WTC11 (cell line): ENCODE results near the gene MAP3K7. TPM values are rescaled to one million over a fixed set of nuclear protein-coding genes. Genes with fewer than 3 reads are reported as not detected.

Experiments
- ATAC-seq: fragments of 200-7000 bp; cut with Tn5 transposase; 2 replicates; pipeline ENCODE4 v1.10.0; 2021; ENCODE audit warnings: mild to moderate bottlenecking, moderate library complexity
- CTCF ChIA-PET: fragments of 300-600 bp; sonication (Branson Sonifier 250); formaldehyde crosslinking; loops from one replicate; lab custom pipeline; 2021; ENCODE audit warnings: antibody characterized with exemption; lab: Charles Lee
- POLR2A ChIA-PET: fragments of 350-600 bp; sonication (Branson Sonifier 250); formaldehyde crosslinking; loops from one replicate; lab custom pipeline; 2021; ENCODE audit warnings: antibody characterized with exemption; lab: Charles Lee
- DNase-seq: peaks from one replicate; pipeline ENCODE4 v3.0.0; 2021; ENCODE audit warnings: low spot score
- H3K27ac Mint-ChIP-seq: 2 replicates; pipeline ENCODE4 v1.8.0; 2021; ENCODE audit warnings: mixed read lengths
- H3K27me3 Mint-ChIP-seq: 2 replicates; pipeline ENCODE4 v1.8.0; 2021; ENCODE audit warnings: low read depth, mild to moderate bottlenecking, moderate library complexity, mixed read lengths
- H3K36me3 Mint-ChIP-seq: 2 replicates; pipeline ENCODE4 v1.8.0; 2021; ENCODE audit warnings: mixed read lengths
- H3K4me1 Mint-ChIP-seq: 2 replicates; pipeline ENCODE4 v1.8.0; 2022; ENCODE audit warnings: mixed read lengths
- H3K4me3 Mint-ChIP-seq: 2 replicates; pipeline ENCODE4 v1.8.0; 2021; ENCODE audit warnings: mild to moderate bottlenecking, moderate library complexity, mixed read lengths
- H3K9me3 Mint-ChIP-seq: 2 replicates; pipeline ENCODE4 v1.8.0; 2021; ENCODE audit warnings: mixed read lengths
- AFF4 ChIP-seq: sonication (generic); formaldehyde crosslinking; IDR thresholded peaks from 2 replicates; pipeline ENCODE4 v1.8.1; 2023; ENCODE audit warnings: mild to moderate bottlenecking, missing genetic modification reagents, borderline replicate concordance
- AR ChIP-seq: fragments of 250-450 bp; sonication (Bioruptor Pico); IDR thresholded peaks from 2 replicates; pipeline ENCODE4 v1.9.0; 2021; ENCODE audit warnings: mild to moderate bottlenecking
- CTCF ChIP-seq: fragments of 200-600 bp; IDR thresholded peaks from 2 replicates; pipeline ENCODE4 v1.8.0; 2022; ENCODE audit warnings: antibody characterized with exemption
- ESRRA ChIP-seq: sonication (generic); formaldehyde crosslinking; IDR thresholded peaks from 2 replicates; pipeline ENCODE4 v1.8.1; 2022; ENCODE audit warnings: mild to moderate bottlenecking, missing genetic modification reagents, borderline replicate concordance
- GABPB1 ChIP-seq: sonication (generic); formaldehyde crosslinking; IDR thresholded peaks from 2 replicates; pipeline ENCODE4 v1.8.1; 2023; ENCODE audit warnings: mild to moderate bottlenecking, missing genetic modification reagents
- GRHL2 ChIP-seq: fragments of 250-450 bp; sonication (Bioruptor Pico); IDR thresholded peaks from 2 replicates; pipeline ENCODE4 v1.8.0; 2022; ENCODE audit warnings: mild to moderate bottlenecking, moderate library complexity; ENCODE audit not compliant: insufficient replicate concordance, severe bottlenecking
- HMGXB4 ChIP-seq: sonication (generic); formaldehyde crosslinking; IDR thresholded peaks from 2 replicates; pipeline ENCODE4 v1.8.1; 2023; ENCODE audit warnings: mild to moderate bottlenecking, moderate library complexity, missing genetic modification reagents
- JUN ChIP-seq: sonication (generic); formaldehyde crosslinking; IDR thresholded peaks from 2 replicates; pipeline ENCODE4 v1.8.0; 2023; ENCODE audit warnings: mild to moderate bottlenecking, missing genetic modification reagents
- KAT7 ChIP-seq: sonication (generic); formaldehyde crosslinking; IDR thresholded peaks from 2 replicates; pipeline ENCODE4 v1.8.1; 2023; ENCODE audit warnings: missing genetic modification reagents, mild to moderate bottlenecking, borderline replicate concordance
- MAX ChIP-seq: sonication (generic); formaldehyde crosslinking; IDR thresholded peaks from 2 replicates; pipeline ENCODE4 v1.8.0; 2022; ENCODE audit warnings: mild to moderate bottlenecking, missing genetic modification reagents
- NFE2L1 ChIP-seq: sonication (generic); formaldehyde crosslinking; IDR thresholded peaks from 2 replicates; pipeline ENCODE4 v1.8.1; 2023; ENCODE audit warnings: missing genetic modification reagents
- NR2C2 ChIP-seq: sonication (generic); formaldehyde crosslinking; IDR thresholded peaks from 2 replicates; pipeline ENCODE4 v1.8.0; 2022; ENCODE audit warnings: mild to moderate bottlenecking, missing genetic modification reagents
- RORB ChIP-seq: fragments of 250-450 bp; sonication (Bioruptor Pico); IDR thresholded peaks from 2 replicates; pipeline ENCODE4 v1.9.0; 2021; ENCODE audit warnings: mild to moderate bottlenecking
- SOX15 ChIP-seq: fragments of 250-450 bp; sonication (Bioruptor Pico); IDR thresholded peaks from 2 replicates; pipeline ENCODE4 v1.9.0; 2021; ENCODE audit warnings: mild to moderate bottlenecking
- ZBTB43 ChIP-seq: sonication (generic); formaldehyde crosslinking; IDR thresholded peaks from 2 replicates; pipeline ENCODE4 v1.8.1; 2023; ENCODE audit warnings: mild to moderate bottlenecking, missing genetic modification reagents
- ZNF138 ChIP-seq: sonication (generic); formaldehyde crosslinking; conservative IDR thresholded peaks from 2 replicates; pipeline ENCODE4 v1.8.1; 2022; ENCODE audit warnings: mild to moderate bottlenecking, moderate library complexity, missing genetic modification reagents
- ZNF532 ChIP-seq: fragments of 250-450 bp; sonication (Bioruptor Pico); IDR thresholded peaks from 2 replicates; pipeline ENCODE4 v1.9.0; 2021; ENCODE audit warnings: mild to moderate bottlenecking, borderline replicate concordance
- total RNA-seq: library from RNA; stranded (reverse); gene quantifications from 3 replicates; pipeline ENCODE4 v1.2.3, GENCODE V29; 2021

MAP3K7 gene
- total RNA-seq, 1 experiment from 2014 or later: 36.7 TPM

GRCh38 chr6:90583179-90583835 lies 3.6 kb downstream of the MAP3K7 start:
- Mint-ChIP-seq H3K36me3 (peaks cover 2% of the 10 kb centered on the region; the same call in 1 of the 2 replicates), H3K27ac (peak overlapping the region; percentile 13; the same call in 1 of the 2 replicates), H3K9me3 (no peaks in the 10 kb centered on the region), H3K27me3 (peaks cover 5% of the 10 kb centered on the region; the same call in 1 of the 2 replicates), H3K4me3 (no peak overlapping the region), H3K4me1 (peaks cover 30% of the 10 kb centered on the region)
- TF ChIP-seq AFF4 (CRISPR knock-in tag): no peak
- no peak for TF ChIP-seq MAX (CRISPR knock-in tag)
- no peak for TF ChIP-seq GABPB1 (CRISPR knock-in tag)
- no peak for TF ChIP-seq AR (CRISPR knock-in tag)
- ATAC-seq: no peak
- ChIA-PET POLR2A (no interaction called here), CTCF (interaction anchor here (0.7 kb wide), 1 partner anchor 498 kb away, joined by 3 read pairs; no protein-coding TSS in a partner anchor)
- no peak for DNase-seq

GRCh38 chr6:90581146-90581545 lies 5.7 kb downstream of the MAP3K7 start:
- H3K4me1 Mint-ChIP-seq: peaks cover 21% of the 10 kb centered on the region
- ATAC-seq: no peak
- H3K27ac Mint-ChIP-seq: no peak overlapping the region
- no peak overlapping the region for H3K4me3 Mint-ChIP-seq
- no peak for DNase-seq
- CTCF ChIA-PET: no interaction called here
- POLR2A ChIA-PET: no interaction called here
- H3K27me3 Mint-ChIP-seq: no peaks in the 10 kb centered on the region
- H3K9me3 Mint-ChIP-seq: no peaks in the 10 kb centered on the region
- peaks cover under 1% of the 10 kb centered on the region; the same call in 1 of the 2 replicates for H3K36me3 Mint-ChIP-seq
- TF ChIP-seq CTCF (no peak), ZNF138 (no peak), KAT7 (CRISPR knock-in tag) (no peak), GRHL2 (CRISPR knock-in tag) (no peak), NFE2L1 (CRISPR knock-in tag) (no peak), JUN (no peak), ESRRA (no peak), MAX (CRISPR knock-in tag) (no peak), ZBTB43 (CRISPR knock-in tag) (no peak), HMGXB4 (CRISPR knock-in tag) (no peak), SOX15 (CRISPR knock-in tag) (no peak), NR2C2 (CRISPR knock-in tag) (no peak), RORB (CRISPR knock-in tag) (no peak), ZNF532 (CRISPR knock-in tag) (no peak)
